GM19372 (cell line): ENCODE data around the gene KRTAP5-6.

Experiments used
- ATAC-seq: cut with Tn5 transposase; IDR thresholded peaks from one replicate; pipeline ENCODE4 v1.9.1; 2021; ENCODE audit warnings: mild to moderate bottlenecking, low read depth, moderate library complexity; ENCODE audit not compliant: unreplicated experiment

KRTAP5-6 gene

GRCh38 chr11:1730059-1730629 lies 33.1 kb downstream of the KRTAP5-6 start:
- no peak for ATAC-seq

- ATAC-seq, result no peak
Measured at GRCh38 chr11:1731451-1732059, 34.6 kb downstream of the KRTAP5-6 start.

DNA sequence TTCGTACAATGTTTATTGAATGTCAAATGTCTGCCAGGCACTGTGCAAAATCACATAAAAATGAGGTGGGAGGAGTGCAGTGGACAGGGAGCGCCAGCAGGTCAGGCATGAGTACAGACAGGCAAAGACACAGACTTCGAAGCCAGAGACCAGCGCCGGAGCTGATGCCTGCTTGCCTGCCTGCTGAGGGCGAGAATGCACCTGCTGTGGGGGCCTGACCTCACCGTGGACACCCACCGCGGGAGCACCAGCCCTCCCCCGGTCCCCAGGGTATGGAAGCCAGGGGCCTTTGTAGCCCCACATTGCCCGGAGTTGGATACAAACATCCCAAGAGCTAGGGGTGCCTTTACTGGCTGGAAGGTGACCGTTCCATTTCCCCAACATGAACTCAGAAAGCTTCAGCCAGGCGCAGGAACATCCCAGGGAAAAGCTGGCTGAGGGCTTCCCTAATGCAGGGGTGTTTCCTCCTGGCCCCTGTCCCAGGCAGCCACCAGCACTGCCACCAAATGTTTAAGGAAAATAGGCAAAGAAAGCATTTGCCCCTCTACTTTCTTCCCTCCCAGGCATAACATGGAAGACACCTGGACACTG lies 35.5 kb downstream of the KRTAP5-6 start:
- no peak for ATAC-seq

- ATAC-seq, result no peak
Measured at GRCh38 chr11:1733009-1733715, 36.2 kb downstream of the KRTAP5-6 start.

- no peak for ATAC-seq
Measured at GRCh38 chr11:1733716-1734640, 37.0 kb downstream of the KRTAP5-6 start.

DNA sequence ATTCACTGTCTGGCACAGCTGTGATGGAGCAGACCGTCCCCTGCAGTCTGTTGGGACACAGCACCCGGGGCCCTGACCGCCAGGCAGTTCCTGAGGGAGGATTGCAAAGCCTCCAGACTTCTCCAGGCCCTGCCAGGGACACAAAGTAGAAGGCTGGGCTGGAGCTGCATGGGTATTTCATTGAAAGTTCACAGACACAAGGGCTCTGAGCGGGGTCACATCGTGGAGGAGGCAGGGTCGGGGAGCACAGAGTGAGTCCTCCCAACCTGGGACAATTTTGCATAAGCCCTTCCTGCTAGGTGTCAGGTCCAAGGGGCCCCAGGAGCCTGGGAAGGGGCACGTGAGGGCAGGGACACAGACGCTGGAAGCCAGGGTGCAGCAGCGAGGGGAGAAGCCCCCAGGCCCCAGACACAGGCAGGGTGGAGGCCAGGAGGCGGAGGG lies 37.7 kb downstream of the KRTAP5-6 start:
- ATAC-seq, result no peak

DNA sequence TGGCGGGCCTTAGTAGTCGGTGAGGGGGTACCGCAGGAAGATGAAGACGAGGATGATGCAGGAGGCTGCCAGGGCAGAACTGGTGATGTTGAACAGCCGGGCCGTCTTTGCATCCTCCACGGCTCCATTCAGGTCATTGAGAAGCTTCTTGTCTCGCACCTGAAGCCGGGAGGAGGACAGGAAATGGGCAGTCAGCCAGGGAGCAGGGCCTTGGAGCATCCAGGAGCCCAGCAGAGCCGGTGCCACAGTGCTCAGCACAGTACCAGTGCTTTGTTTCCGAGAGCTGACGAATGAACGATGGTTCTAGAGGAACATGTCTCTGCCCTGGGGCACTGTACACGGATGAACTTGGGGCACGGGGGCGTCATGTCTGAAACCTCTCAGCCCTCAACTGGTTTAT lies 38.3 kb downstream of the KRTAP5-6 start:
- no peak for ATAC-seq

DNA sequence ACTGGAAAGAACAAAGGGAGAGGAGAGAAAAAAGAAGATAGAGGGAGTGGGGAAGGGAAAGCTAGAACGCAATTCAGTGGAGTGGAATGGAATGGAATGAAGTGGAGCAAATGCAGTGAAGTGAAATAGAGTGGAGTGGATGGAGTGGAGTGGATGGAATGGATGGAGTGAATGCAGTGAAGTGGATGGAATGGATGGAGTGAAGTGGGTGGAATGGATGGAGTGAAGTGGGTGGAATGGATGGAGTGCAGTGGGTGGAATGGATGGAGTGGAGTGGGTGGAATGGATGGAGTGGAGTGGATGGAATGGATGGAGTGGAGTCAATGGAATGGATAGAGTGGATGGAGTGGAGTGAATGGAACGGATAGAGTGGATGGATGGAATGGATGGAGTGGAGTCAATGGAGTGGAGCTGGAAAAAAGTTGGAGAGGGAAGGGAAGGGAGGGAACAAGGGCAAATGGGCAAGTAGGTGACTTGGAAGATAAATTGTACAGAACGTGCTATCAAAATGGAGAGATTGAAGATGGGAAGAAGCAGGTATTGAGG lies 39.5 kb downstream of the KRTAP5-6 start:
- ATAC-seq, result no peak

GRCh38 chr11:1737080-1737757 lies 40.2 kb downstream of the KRTAP5-6 start:
- ATAC-seq, result no peak

- ATAC-seq, result no peak
Measured at GRCh38 chr11:1738380-1738779, 41.4 kb downstream of the KRTAP5-6 start.

GRCh38 chr11:1739576-1739975 lies 42.6 kb downstream of the KRTAP5-6 start:
- no peak for ATAC-seq

DNA sequence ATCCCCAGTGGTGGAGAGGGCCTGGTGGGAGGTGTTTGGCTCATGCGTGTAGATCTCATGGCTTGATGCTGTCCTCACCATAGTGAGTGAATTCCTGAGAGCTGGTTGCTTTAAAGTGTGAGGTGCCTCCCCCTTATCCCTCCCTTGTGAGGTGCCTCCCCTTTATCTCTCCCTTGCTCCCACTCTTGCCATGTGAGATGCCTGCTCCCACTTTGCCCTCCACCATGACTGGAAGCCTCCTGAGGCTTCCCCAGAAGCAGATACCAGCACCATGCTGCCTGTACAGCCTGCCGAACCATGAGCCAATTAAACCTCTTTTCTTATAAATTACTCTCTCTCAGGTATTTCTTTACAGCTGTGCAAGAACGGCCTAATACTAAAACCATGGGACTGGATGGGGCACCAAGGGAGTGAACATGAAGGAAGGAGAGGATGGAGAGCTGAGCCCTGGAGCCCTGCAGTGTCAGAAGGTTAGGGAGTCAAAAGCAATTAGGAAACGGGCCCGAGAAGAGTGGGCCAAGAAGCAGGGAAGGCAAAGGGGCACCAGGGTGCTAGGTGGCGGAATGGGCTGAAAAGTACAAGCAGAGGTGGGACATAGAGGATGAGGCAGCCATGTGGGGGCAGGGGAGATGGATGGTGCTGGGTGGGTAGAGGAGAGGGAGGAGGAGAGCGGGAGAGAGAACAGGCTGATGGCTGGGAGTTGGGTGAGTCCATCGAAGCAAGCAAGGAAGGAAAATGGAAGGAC lies 44.0 kb downstream of the KRTAP5-6 start:
- ATAC-seq, result no peak

DNA sequence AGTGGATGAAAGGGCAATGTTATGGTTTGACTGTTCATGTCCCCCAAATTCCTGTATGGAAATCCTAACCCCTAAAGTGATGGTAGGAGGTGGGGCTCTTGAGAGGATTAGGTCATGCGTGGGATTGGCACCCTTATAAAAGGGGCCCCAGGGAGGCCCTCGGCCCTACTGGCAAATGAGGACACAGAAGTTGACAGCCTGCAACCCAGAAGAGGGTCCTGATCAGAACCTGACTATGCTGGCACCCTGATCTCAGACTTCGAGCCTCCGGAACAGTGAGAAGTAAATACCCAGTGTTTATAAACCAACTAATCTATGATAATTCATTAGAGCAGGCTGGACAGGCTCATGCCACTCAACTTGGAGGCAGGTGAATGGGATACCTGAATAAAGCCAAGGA lies 44.7 kb downstream of the KRTAP5-6 start:
- no peak for ATAC-seq

DNA sequence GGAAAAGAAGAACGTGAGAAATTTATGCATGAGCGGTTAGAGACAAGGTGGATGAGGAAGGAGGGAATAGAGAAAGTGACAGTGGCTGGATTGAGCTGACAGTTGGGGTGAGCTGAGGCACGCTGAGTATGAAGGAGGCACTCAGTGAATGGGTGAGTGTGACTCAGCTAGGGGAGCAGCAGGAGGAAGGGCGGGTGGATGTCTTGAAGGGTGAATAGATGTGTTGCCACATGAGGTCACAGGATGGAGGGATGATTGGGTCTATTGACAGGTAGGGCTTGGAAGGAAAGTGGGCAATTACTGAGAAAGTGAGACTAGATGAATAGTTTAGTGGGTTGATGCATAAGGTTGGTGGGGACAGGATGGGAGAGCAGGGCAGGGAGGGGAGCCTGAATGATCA lies 45.4 kb downstream of the KRTAP5-6 start:
- no peak for ATAC-seq

- no peak for ATAC-seq
Measured at GRCh38 chr11:1742869-1743584, 46.0 kb downstream of the KRTAP5-6 start.

DNA sequence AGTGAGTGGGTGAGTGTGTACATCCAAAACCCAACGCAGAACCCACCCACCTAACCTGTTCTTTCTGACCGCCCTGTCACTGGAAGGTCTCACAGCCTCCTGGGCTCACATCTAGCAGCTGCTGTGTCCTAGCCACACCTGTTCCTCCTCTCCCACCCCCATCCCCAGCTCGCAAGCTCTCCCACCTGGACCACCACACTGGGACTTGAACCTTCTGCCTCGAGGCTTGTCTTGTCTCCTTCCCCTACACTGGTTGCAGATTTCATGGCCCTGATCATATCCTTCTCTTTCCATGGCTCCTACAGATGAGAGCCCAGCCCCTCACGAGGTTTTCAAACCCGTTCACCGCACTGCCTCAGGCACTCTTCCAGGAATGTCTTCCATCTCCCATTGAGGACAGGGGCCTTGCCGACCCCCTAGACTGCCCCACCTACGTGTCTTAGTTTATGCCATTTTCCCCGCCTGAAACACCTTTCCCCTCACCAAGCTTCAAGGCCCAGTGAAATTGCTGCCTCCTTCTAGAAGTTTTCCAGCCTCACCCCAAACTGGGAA lies 46.7 kb downstream of the KRTAP5-6 start:
- no peak for ATAC-seq

GRCh38 chr11:1744137-1744886 lies 47.3 kb downstream of the KRTAP5-6 start:
- ATAC-seq, result no peak
